Activated T-helper 1 cell treated with anti-CD3 and anti-CD28 coated beads, Interleukin-2, amount 50 U/mL, for 16 hours (primary cell): ENCODE data around the gene EPO.

Source experiments
- DNase-seq, 2 donors: peaks; one replicate each; pipeline ENCODE4 v3.0.0-alpha.2; 2020; ENCODE audit warnings: low read depth in 1 of 2, low spot score in 1 of 2

EPO gene

DNA sequence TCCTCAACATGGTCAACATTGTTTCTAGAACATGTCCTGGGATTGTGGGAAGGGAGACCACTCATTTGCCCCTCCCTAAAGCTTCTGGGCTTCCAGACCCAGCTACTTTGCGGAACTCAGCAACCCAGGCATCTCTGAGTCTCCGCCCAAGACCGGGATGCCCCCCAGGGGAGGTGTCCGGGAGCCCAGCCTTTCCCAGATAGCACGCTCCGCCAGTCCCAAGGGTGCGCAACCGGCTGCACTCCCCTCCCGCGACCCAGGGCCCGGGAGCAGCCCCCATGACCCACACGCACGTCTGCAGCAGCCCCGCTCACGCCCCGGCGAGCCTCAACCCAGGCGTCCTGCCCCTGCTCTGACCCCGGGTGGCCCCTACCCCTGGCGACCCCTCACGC lies at the start of gene EPO:
Gene EPO (plus strand): TSS at position 190 of the 392 bp plus-strand sequence. CDS start 513 bp downstream, outside the sequence.
- no peak for DNase-seq

DNA sequence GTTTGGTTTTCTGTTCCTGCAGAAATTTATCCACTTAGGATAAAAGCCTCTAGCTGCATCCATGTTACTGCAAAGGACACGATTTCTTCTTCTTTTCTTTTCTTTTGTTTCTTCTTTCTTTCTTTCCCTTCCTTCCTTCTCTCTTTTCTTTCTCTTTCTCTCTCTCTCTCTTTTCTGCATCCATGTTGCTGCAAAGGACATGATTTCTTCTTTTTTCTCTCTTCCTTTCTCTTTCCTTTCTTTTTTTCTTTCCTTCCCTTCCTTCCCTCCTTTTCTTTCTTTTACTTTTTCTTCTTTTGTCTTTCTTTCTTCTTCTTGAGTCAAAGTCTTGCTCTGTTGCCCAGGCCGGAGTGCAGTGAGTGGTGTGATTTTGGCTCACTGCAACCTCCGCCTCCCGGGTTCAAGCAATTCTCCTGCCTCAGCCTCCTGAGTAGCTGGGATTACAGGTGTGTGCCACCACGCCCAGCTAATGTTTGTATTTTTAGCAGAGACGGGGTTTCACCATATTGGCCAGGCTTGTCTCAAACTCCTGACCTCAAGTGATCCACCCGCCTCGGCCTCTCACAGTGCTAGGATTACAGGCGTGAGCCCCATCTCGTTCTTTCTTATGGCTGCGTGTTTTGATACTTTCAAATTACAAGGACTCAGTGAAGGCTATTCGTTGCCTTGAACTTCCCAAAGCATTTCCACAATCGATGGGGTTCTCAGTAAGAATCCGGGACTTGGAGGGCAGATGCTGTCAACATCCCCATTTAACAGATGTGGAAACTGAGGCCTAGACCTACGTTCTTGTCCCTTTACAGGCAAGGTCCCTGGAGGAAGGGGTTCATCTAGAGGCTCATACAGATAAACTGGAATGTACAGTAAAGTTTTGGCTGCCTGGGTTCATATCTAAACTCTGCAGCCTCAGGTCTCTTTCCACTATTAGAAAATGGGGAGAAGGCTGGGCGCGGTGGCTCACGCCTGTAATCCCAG lies 48.6 kb upstream of the EPO start:
- DNase-seq, result no peak

DNA sequence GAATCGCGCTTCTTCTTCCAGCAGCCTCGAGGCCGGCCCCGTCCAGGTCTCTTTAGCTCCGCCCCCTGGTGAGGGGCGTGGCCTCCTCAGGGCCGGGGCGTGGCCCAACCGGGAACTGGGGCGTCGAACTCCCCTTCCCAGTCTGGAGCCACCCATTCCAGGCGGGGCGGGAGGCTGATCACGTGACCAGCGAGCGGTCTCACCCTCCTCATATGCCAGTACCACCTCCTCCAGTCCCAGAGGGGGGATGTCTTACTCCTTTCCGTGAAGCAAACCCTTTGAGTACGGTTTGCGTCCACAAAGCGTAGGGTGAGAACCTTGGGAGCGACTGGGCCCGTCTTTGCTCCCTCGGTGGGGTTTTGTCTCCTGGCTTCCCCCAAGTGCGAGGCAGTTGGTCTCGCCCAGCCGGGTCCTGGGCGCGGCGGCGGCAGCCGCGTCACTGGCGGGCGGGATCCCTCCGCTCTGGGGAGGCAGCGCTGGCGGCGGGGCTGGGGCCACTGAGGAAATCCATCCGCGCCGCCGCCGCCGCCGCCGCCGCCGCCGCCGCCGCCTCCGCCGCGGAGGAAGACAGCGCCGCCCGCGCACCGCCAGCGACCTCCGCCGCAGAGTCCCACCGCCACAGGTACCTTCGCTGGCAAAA lies 46.8 kb upstream of the EPO start, which contains the start of gene GNB2:
Gene GNB2 (plus strand): TSS at position 439 of the 640 bp plus-strand sequence. CDS start 2,526 bp downstream, outside the sequence.
- DNase-seq, result peak; percentile 94 to 96

DNA sequence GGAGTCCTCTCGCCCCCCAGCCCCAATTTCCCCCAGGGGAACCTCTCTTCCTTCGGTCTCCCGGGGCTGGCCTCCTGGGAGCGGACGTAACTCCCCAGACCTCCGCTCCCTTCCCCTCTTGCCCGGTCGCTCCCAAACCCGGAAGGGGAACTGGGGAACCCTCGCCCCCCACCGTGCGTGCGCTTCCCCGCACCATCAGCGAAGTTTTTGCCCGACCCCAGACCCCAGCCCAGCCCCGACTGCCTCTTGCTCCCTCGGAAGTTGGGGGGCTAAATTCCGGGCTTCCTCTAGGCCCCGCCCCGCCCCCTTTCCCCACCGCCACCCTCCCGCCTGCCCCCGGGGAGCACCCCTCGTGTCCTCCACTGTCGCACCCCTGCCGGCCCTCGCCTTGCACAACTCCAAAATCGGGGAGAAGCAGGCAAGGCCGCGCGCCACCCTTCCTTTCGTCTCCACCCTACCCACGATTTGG lies 46.3 kb upstream of the EPO start:
- DNase-seq, result no peak

DNA sequence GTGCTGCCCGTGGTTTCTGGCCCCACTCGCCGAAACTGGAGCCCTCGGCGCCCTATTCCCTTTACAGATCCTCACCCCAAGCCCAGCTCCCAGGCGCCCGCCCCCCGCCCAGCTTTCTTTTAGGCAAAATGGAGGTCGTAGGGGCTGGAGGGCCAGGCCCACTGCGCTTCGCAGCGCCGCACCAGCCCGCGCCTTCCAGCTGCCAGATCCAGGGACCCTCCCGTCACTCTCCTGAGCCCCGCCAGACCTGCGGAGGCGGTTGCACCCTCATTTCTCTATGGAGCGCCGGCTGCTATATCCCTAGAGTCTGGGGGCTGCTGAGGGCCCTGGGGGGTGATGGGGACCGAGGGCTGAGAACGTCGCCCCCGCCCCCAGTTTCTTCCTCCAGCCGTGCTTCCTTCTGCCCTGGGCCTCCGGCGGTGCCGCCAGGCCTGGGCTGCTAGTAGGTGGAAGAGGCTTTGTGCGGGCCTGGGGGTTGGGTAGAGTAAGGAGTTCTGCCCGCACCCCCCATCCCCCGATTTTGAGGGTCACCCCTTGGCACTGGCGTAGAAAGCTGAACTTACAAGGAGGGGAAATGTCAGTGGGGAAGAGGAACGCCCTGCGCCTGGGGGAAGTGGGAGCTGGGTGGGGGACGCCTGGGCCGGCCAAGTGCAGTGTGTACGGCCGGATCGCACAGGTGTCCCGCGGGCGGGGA lies 45.7 kb upstream of the EPO start:
- no peak for DNase-seq

DNA sequence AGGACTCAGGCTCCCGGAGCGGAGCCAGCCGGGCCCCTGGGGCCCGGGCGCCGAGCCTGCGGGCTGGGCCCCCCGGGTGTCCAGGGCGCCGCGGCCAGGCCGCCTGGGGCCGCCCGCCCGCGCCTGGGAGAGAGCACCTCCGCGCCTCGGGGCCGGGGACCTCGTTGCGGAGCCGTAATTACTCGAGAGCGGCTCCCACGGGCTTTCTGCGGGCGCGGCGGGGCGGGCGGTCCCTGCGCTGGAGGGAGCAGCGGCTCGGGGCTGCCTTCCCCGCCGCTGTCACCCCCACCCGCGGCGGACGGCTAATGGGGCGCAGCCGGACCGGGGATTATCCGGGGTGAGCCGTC lies 45.2 kb upstream of the EPO start:
- DNase-seq, result peak in 1 of 2 donors; percentile 23

DNA sequence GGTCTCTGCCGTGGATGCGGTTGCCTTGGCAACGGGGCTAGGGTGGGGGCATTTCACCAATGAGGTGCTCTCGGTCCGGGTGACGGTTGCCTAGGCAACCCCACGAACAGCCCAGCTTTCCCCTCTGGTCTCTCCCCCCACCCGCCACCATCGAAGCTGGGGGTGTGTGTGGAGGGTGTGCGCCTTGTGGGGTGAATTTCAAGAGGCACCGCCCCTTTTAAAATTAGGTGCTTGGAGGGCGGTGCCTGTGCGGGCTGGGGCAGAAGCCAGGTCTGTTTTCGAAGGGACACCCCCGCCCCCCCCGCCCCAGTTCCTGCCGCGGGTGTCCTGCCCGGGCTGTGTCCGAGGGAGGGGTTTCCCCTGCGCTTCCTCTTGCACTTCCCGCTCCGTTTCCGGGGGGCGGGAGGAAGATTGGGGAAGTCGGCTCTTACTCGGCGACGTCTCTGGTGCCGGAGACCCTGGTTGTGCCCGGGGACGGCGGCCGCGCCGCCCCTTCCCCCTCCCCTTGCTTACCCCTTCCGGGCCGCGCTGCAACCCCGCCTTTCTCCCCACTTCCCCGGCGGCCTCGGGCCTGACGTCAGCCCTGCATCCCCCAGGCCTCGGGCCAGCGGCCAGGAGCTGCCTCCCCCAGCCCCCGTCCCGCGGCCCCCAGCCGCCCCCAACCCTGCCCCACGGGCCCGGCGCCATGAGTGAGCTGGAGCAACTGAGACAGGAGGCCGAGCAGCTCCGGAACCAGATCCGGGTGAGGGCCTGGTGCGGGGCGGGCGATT lies 44.5 kb upstream of the EPO start:
- DNase-seq, result peak; percentile 67 to 74

DNA sequence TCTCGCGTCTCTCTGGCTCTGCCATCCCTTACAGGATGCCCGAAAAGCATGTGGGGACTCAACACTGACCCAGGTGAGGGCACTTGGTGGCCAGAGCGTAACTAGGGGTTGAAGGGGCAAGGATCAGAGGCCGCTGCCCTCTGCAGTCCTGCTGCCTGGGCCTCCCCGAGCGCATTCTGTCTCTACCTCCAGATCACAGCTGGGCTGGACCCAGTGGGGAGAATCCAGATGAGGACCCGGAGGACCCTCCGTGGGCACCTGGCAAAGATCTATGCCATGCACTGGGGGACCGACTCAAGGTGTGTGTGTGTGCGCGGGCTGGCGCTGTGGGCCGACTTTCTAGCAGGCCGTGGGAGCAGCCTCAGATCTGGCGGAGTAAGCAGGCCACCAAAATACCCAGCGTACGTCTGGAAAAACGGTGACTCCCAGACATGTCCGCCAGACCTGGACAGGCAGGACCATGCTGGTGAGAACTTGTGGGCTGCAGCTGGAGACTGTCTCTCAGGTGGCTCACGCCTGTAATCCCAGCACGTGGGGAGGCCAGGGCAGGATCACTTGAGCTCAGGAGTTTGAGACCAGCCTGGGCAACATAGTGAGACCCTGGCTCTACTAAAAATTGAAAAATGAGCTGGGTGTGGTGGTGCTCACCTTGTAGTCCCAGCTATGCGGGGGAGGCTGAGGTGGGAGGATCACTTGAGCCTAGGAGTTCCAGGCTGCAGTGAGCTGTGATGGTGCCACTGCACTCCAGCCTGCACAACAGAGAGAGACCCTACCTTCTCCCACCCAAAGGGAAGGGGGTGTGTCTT lies 43.6 kb upstream of the EPO start:
- no peak for DNase-seq

DNA sequence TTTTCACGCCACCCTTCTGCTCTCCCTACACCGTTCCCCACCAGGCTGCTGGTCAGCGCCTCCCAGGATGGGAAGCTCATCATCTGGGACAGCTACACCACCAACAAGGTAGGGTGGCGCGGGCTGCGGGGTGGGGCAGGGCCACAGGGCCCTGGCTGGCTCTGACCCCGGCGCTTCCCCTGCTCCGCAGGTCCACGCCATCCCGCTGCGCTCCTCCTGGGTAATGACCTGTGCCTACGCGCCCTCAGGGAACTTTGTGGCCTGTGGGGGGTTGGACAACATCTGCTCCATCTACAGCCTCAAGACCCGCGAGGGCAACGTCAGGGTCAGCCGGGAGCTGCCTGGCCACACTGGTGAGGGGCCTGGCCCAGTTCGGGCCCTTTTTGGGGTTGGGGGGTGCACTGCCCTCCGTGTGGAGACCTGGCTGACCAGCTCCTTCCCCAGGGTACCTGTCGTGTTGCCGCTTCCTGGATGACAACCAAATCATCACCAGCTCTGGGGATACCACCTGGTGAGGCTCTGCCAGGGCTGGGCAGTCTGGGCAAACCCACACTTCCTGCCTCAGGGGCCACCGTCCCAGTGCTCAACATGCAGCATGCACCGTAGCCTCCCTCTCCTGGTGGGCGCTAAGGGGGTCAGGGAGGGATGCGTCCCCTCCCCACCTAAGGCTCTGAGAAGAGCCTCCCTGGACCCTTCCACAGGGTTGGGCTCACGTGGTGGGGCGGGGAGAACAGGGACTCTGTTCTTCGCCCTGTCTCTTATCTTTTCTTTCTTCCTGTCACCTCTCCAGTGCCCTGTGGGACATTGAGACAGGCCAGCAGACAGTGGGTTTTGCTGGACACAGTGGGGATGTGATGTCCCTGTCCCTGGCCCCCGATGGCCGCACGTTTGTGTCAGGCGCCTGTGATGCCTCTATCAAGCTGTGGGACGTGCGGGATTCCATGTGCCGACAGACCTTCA lies 42.7 kb upstream of the EPO start:
- DNase-seq, result no peak

DNA sequence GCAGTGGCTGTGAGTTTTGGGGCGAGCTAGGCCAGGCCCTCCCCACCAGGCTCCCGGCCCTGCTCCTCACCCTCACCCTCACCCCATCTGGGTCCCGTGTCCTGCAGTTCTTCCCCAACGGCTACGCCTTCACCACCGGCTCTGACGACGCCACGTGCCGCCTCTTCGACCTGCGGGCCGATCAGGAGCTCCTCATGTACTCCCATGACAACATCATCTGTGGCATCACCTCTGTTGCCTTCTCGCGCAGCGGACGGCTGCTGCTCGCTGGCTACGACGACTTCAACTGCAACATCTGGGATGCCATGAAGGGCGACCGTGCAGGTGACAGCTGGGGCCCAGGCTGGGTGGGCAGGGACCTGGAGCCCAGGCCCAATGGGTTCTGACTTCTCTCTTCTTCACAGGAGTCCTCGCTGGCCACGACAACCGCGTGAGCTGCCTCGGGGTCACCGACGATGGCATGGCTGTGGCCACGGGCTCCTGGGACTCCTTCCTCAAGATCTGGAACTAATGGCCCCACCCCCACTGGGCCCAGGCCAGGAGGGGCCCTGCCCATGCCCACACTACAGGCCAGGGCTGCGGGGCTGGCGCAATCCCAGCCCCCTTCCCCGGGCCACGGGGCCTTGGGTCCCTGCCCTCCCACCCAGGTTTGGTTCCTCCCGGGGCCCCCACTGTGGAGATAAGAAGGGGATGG lies 41.8 kb upstream of the EPO start:
- DNase-seq, result no peak

DNA sequence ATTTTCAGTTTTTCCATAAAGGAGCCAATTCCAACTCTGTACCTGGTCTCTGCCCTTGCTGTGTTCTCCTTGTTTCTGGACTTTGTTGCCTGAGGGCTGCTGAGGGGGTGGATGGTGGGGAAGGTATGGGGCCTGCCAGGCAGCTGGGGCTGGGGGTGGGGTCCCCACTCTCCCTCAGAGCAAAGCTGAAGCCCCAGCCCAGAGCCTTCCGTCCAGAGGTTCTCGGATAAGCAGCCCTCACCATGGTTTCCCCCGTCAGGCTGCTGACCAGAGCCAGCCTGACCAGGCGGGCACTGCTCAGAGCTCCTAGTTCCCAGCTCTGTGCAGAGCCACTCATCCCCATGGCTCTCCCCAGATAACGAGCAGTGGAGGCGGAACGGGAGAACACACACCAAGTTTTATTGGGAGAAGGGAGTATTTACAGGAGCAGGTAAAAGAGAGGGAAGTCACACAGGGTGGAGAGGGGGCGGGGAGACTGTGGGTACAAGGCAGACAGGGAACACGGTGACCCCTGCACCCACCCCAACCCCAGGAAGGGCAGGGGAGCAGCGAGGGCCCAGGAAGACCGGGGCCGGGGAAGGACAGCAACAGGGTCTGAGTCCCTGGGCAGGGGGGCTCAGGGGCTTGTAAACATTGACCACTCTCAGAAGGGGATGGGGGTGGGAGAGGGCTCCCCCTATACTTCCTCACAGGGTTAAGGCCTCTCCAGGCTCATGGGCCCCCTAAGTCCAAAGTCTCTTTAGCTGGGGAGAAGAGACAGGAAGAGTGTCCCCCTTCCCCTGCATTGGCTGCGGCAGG lies 40.9 kb upstream of the EPO start:
- no peak for DNase-seq

DNA sequence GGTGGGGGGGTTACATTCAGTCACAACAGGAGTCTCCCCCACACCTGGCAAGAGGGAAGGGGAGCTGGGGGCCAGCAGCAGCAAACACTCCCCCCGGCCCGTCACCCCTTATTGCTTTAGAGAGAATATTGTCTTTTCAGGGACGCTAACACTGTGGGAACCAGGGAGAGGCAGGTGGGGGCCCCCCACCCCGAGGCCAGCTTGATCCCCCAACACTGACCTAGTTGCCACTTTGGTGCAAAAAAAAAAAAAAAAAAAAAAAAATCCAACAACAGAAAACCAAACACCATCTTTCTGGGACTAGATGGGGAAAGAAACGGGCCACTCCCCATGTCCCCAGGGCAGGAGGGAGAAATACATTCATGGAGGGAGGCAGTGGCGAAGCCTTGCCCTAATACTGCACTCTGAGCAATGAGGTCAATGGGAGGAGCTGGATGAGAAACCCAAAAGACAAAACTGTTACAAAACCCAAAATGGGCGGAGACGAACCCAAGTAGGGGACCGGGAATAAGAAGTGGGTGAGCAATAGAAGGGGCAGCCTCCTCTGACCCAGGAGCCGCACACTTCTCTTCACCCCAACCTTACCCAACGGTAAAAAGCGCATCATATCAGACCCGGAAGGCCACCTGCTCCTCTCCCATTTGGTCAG lies 40.2 kb upstream of the EPO start:
- DNase-seq, result no peak

DNA sequence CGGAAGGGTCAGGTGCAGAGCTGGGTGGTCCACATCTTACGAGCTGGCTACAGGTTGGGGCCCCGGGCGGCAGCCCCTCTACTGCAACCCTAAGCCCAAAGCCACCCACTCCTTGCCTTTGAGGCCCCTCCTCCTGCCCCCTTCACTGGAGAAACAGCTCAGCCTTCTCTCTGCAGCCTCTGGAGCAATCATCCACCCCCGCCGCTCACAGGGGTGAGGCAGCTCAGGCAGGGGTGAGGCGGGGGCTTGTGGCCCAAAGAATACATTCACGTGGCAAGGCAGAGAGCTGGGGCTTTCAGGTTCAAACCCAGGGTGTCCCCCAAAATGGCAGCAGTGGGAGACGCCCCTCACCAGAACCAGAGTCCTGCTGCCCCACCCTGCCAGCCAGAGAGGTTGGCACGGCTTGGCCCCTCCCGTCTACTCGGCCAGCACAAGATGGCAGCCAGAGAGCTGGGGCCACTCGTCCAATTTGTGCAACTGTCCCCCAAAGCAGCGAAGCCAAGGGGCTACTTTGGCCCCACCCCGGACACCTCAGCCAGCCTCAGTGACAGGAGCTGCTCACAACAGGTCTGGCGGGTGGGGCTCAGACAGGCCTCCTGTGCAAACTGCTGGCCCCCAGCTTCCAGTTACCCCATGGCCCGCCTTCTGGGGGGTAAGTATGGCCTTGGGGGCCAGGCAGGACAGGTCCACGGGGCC lies 39.5 kb upstream of the EPO start:
- no peak for DNase-seq

DNA sequence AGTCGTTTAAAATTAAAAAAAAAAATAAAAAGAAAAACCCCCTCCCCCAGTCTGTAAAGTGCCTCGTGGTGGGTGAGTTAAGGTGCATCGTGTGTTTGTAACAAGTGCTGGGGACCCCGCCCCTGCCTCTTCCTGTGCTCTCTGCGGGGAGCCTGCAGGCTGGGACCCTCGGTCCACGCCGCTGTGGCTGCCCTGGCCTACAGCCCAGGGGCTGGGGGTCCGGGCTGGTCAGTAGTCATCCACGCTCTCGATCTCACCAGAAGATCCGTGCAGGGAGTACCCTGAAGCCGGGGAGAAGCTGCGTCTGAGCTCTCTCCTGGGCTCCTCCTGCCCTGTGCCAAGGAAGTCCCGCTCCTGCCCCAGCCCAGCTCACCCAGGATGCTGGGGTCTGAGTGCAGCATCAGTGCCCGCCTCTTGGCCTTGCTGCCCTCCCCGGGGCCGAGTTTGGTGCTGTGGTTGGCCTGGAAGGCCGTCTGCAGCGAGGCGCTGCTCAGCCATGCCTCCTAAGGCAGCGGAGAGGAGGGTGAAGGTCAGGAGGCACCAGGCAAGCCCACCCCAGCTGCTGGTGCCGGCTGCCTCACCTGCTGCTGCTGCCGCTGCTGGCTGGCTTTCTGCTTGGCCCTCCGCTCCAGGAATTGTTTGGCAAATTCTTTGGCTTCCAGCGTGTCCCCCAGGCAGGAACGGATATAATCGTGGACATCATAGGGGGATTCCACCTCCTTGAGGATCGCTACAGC lies 38.6 kb upstream of the EPO start:
- DNase-seq, result no peak

DNA sequence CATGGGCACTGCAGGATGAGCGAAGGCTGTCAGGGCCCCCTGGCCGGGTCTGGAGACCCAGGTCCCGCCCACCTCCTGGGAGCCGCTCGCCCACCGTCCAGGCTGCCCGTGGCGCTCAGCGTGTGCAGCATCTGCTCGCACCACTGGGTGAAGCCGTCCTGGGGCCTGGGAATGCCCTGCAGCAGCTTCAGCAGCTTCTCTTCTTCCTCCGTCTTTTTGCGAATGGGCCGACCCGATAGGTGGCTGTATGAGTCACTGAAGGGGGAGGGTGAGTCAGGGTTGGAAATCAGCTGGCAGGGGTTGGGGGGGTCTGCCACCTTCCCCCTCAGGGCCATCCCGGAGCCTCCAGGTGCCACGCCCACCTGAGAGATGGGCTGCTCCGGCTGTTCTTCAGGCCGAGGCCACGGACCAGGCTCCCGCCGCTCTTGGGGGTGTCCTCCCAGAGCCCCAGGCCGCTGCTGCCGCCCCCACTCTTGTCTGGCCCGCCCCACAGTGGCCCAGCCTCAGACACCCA lies 38.0 kb upstream of the EPO start:
- no peak for DNase-seq
